K562 (cell line): ENCODE data around the gene PGAP3. TPM values are rescaled to one million over a fixed set of nuclear protein-coding genes. Genes with fewer than 3 reads are reported as not detected.

Experiments
- ATAC-seq: fragments of 200-7000 bp; cut with Tn5 transposase; 3 replicates; pipeline ENCODE4 v1.9.1; 2020; ENCODE audit warnings: moderate library complexity
- BruUV-seq: library from RNA; stranded (reverse); fragments of 400-500 nt; replicated peaks from 2 replicates; lab custom pipeline; 2021; lab: Mats Ljungman, UMichigan
- CTCF ChIA-PET: fragments of 300-600 bp; formaldehyde crosslinking; extraction: SDS; loops from one replicate; lab custom pipeline; 2021; ENCODE audit warnings: low intra/inter-chr PET ratio; lab: Yijun Ruan, JAX
- POLR2A ChIA-PET: fragments of 300-600, 350-650 bp; sonication (Branson Sonifier 250); formaldehyde crosslinking; extraction: SDS; loops from one replicate; lab custom pipeline; 2021; ENCODE audit warnings: antibody characterized with exemption, inconsistent platforms; lab: Yijun Ruan, JAX
- DNase-seq, 4 experiments: peaks; one replicate each; pipeline versions ENCODE4 v3.0.0 to v3.0.0-alpha.2; 2011 to 2018; ENCODE audit warnings: low spot score in 3 of 4, mixed read lengths in 3 of 4; ENCODE audit errors: extremely low read depth in 1 of 4
- FAIRE-seq: peaks from 2 replicates; lab custom pipeline; 2011; peaks lifted over from hg19 to GRCh38; lab: Jason Lieb, UNC
- H2AFZ ChIP-seq: 2 replicates; pipeline ENCODE4 v1.6.0; 2011; ENCODE audit warnings: low read depth, low read length, control low read depth, inconsistent platforms
- H3K27ac ChIP-seq: fragments of 200-600 bp; 3 replicates; pipeline ENCODE4 v1.8.0; 2011; ENCODE audit warnings: low read depth, mild to moderate bottlenecking, control low read depth, inconsistent platforms, low read length, moderate library complexity, mixed read lengths; ENCODE audit errors: extremely low read depth
- H3K27me3 ChIP-seq, 2 experiments: fragments of 300-600 bp in 1 of 2; 2 replicates in 1 of 2; 3 replicates in 1 of 2; pipeline versions ENCODE4 v1.6.0 to v1.8.0; 2011; ENCODE audit warnings: inconsistent platforms in 2 of 2, low read length in 2 of 2, mild to moderate bottlenecking in 1 of 2, mixed read lengths in 1 of 2, moderate library complexity in 1 of 2; ENCODE audit not compliant: control insufficient read depth in 2 of 2, insufficient read depth in 2 of 2
- H3K36me3 ChIP-seq: fragments of 300-600 bp; 3 replicates; pipeline ENCODE4 v1.8.0; 2011; ENCODE audit warnings: mild to moderate bottlenecking, low read length, inconsistent platforms; ENCODE audit not compliant: control insufficient read depth, insufficient read depth
- H3K4me1 ChIP-seq, 2 experiments: fragments of 200-600 bp in 1 of 2; replicated peaks in 1 of 2; 2 replicates in 1 of 2; 3 replicates in 1 of 2; pipeline versions ENCODE4 v1.5.1 to v1.8.0; 2011; ENCODE audit warnings: inconsistent platforms in 2 of 2, low read length in 2 of 2, mild to moderate bottlenecking in 1 of 2, mixed read lengths in 1 of 2, moderate library complexity in 1 of 2; ENCODE audit not compliant: control insufficient read depth in 2 of 2, insufficient read depth in 2 of 2
- H3K4me2 ChIP-seq: 2 replicates; pipeline ENCODE4 v1.6.1; 2011; ENCODE audit warnings: low read length, control low read depth, inconsistent platforms, mixed read lengths; ENCODE audit not compliant: insufficient read depth
- H3K4me3 ChIP-seq: fragments of 200-600 bp; sonication (generic), shearing (Covaris generic); 2 replicates; pipeline ENCODE4 v1.5.1; 2016; ENCODE audit warnings: control low read depth, inconsistent platforms
- H3K79me2 ChIP-seq: fragments of 200-600 bp; 3 replicates; pipeline ENCODE4 v1.8.0; 2011; ENCODE audit warnings: low read length, inconsistent platforms; ENCODE audit not compliant: control insufficient read depth, insufficient read depth
- H3K9ac ChIP-seq, 2 experiments: 2 replicates each; pipeline versions ENCODE4 v1.6.0 to v1.6.1; 2011; ENCODE audit warnings: low read depth in 2 of 2, low read length in 2 of 2, control low read depth in 1 of 2, inconsistent platforms in 1 of 2, mild to moderate bottlenecking in 1 of 2, mixed read lengths in 1 of 2; ENCODE audit not compliant: insufficient read depth in 1 of 2
- H3K9me1 ChIP-seq: one replicate; pipeline ENCODE4 v1.6.0; 2011; ENCODE audit warnings: inconsistent platforms, mild to moderate bottlenecking, low read length, moderate library complexity; ENCODE audit not compliant: control insufficient read depth, insufficient read depth
- H3K9me3 ChIP-seq: replicated peaks from 2 replicates; pipeline ENCODE4 v1.5.1; 2011; ENCODE audit warnings: low read depth, low read length, inconsistent platforms; ENCODE audit not compliant: control insufficient read depth, insufficient read depth
- H4K20me1 ChIP-seq: replicated peaks from 2 replicates; pipeline ENCODE4 v1.6.1; 2011; ENCODE audit warnings: low read length, inconsistent platforms, mixed read lengths; ENCODE audit not compliant: control insufficient read depth, insufficient read depth
- E2F4 ChIP-seq: sonication (generic); formaldehyde crosslinking; IDR thresholded peaks from 2 replicates; pipeline ENCODE4 v1.8.0; 2022; ENCODE audit warnings: mild to moderate bottlenecking, low read depth, missing genetic modification reagents
- FOXK2 ChIP-seq, 2 experiments: fragments of 450-650 bp; IDR thresholded peaks in 1 of 2; conservative IDR thresholded peaks in 1 of 2; 2 replicates each; pipeline ENCODE4 v1.6.1; 2016; ENCODE audit warnings: low read depth in 2 of 2, mild to moderate bottlenecking in 1 of 2
- HMGXB4 ChIP-seq: sonication (generic); formaldehyde crosslinking; IDR thresholded peaks from 2 replicates; pipeline ENCODE4 v1.8.1; 2023; ENCODE audit warnings: mild to moderate bottlenecking, missing genetic modification reagents
- MBD2 ChIP-seq: sonication (generic); IDR thresholded peaks from 2 replicates; pipeline ENCODE4 v1.6.1; 2016; ENCODE audit warnings: low read depth, borderline replicate concordance
- MLX ChIP-seq, 2 experiments: fragments of 450-650 bp in 1 of 2; sonication (generic) in 1 of 2; formaldehyde crosslinking; conservative IDR thresholded peaks; 2 replicates each; pipeline versions ENCODE4 v1.4.0 to v1.8.1; 2020 to 2022; ENCODE audit warnings: mild to moderate bottlenecking in 1 of 2, missing genetic modification reagents in 1 of 2
- PHTF2 ChIP-seq: fragments of 250-450 bp; sonication (Bioruptor Pico); IDR thresholded peaks from 2 replicates; pipeline ENCODE4 v1.5.0; 2021; ENCODE audit warnings: mild to moderate bottlenecking
- POLR2A ChIP-seq: fragments of 450-650 bp; conservative IDR thresholded peaks from 2 replicates; pipeline ENCODE4 v1.6.1; 2016
- RFX5 ChIP-seq: IDR thresholded peaks from 2 replicates; pipeline ENCODE4 v1.6.1; 2011; ENCODE audit warnings: low read depth, mild to moderate bottlenecking, improper control_type of control experiment, low read length
- TBP ChIP-seq: optimal IDR thresholded peaks from 2 replicates; pipeline ENCODE3; 2011; ENCODE audit warnings: low read depth, low read length, improper control_type of control experiment
- TOE1 ChIP-seq, 2 experiments: fragments of 450-650 bp in 1 of 2; sonication (generic) in 1 of 2; formaldehyde crosslinking in 1 of 2; IDR thresholded peaks; 2 replicates each; pipeline versions ENCODE4 v1.7.1 to v1.8.0; 2016 to 2022; ENCODE audit warnings: borderline replicate concordance in 2 of 2, mild to moderate bottlenecking in 2 of 2, antibody characterized with exemption in 1 of 2, inconsistent platforms in 1 of 2, low read depth in 1 of 2, missing genetic modification reagents in 1 of 2, moderate library complexity in 1 of 2
- TRIM28 ChIP-seq: fragments of 450-650 bp; IDR thresholded peaks from 2 replicates; pipeline ENCODE4 v1.6.1; 2017
- VEZF1 ChIP-seq: fragments of 200-800 bp; sonication (Bioruptor generic); IDR thresholded peaks from 2 replicates; pipeline ENCODE4 v1.6.1; 2017; ENCODE audit warnings: missing genetic modification characterization, missing compliant biosample characterization
- ZEB2 ChIP-seq: fragments of 450-650 bp; IDR thresholded peaks from 2 replicates; pipeline ENCODE4 v1.6.1; 2016
- ZNF121 ChIP-seq: sonication (generic); formaldehyde crosslinking; conservative IDR thresholded peaks from 2 replicates; pipeline ENCODE4 v1.8.0; 2022; ENCODE audit warnings: missing genetic modification reagents
- WGBS: fragments of 100-300 bp; shearing (Covaris generic); methylation state at CpG from one replicate; pipeline ENCODE4 v1.1.6; 2016; ENCODE audit warnings: low coverage, mixed read lengths; ENCODE audit not compliant: insufficient coverage; ENCODE audit errors: missing lambda C conversion rate; 5-methylcytosine and 5-hydroxymethylcytosine counted together
- in situ Hi-C: fragments of 300-500 bp; cut with MboI; formaldehyde crosslinking; loops from 4 replicates; pipeline ENCODE4 v1.15.0; 2018; ENCODE audit warnings: inconsistent platforms, mixed read lengths
- intact Hi-C: fragments of 100-400 bp; cut with micrococcal nuclease; formaldehyde crosslinking; loops from 2 replicates; pipeline ENCODE4 v1.14.2; 2022
- polyA plus RNA-seq, 8 experiments: library from polyadenylated mRNA; depleted of rRNA in 4 of 8; stranded (reverse) in 5 of 8; unstranded in 3 of 8; fragments of >200 nt; fragmentation: Nextera tagmentation in 2 of 8; fragmentation: Illumina TruSeq in 1 of 8; extraction: Ambion mirVana in 2 of 8; extraction: Trizol in 1 of 8; gene quantifications; 2 replicates each; pipeline versions ENCODE4 v1.2.1 to v1.2.3, GENCODE V29; 2011 to 2014; ENCODE audit warnings: inconsistent platforms in 1 of 8, missing spikeins in 1 of 8
- total RNA-seq, 7 experiments: library from RNA; depleted of rRNA in 6 of 7; stranded (reverse); fragments of >200 nt in 6 of 7; fragmentation: Illumina TruSeq in 2 of 7; extraction: Trizol in 2 of 7; gene quantifications; 2 replicates each; pipeline versions ENCODE4 v1.2.1 to v1.2.3, GENCODE V29; 2011 to 2021; ENCODE audit warnings: low replicate concordance in 1 of 7

The PGAP3 gene
- total and polyA plus RNA-seq, 9 of the 15 experiments (the other 6 are each of a cell fraction or from before 2014, with no cell fraction given) = 0.38 to 9.4 (median 4.5) TPM

- no peak; the same call in 1 of the 2 replicates for TF ChIP-seq TOE1 (IDR thresholded peaks at IDR 0.05; ENCODE audit: borderline replicate concordance)
- no peak for TF ChIP-seq TOE1 (CRISPR knock-in tag; IDR thresholded peaks at IDR 0.05; ENCODE audit: borderline replicate concordance, low read depth)
- TF ChIP-seq FOXK2 (conservative IDR thresholded peaks at IDR 0.05 in 1 of 2, IDR thresholded peaks at IDR 0.05 in 1 of 2; ENCODE audit: low read depth in 2 of 2) = 0 out of 4 replicates have a peak, but pooled peaks of 1 of the 2 experiments have one; percentile 20
- TF ChIP-seq VEZF1 (CRISPR knock-in tag) = peak; percentile 48
- no peak; the same call in 1 of the 2 replicates for TF ChIP-seq ZEB2
- peak; percentile 21; the same call in 1 of the 2 replicates for TF ChIP-seq MBD2
- peak; percentile 76 for TF ChIP-seq TBP
Observed at GRCh38 chr17:39722965-39723848, 35.4 kb upstream of the PGAP3 start (continued).

- in situ Hi-C loops (no loop called here), intact Hi-C loops (no loop called here)
- Histone ChIP-seq H3K27me3 (no peaks in the 10 kb centered on the region), H3K79me2 (no peaks in the 10 kb centered on the region), H3K36me3 (peaks cover under 1% of the 10 kb centered on the region; the same call in 1 of the 3 replicates), H3K4me2 (no peak overlapping the region), H3K4me1 (peaks cover 6 to 34% of the 10 kb centered on the region in 2 experiments; a peak in 4 of 5 replicates), H3K9me3 (no peaks in the 10 kb centered on the region), H3K9ac (no peak overlapping the region), H4K20me1 (no peaks in the 10 kb centered on the region), H2AFZ (no peak overlapping the region), H3K9me1 (no peaks in the 10 kb centered on the region), H3K4me3 (no peak overlapping the region), H3K27ac (no peak overlapping the region)
- ChIA-PET CTCF (no interaction called here), POLR2A (interaction anchor here (0.8 to 1.2 kb wide), 3 partner anchors 12 to 94 kb away, joined by 4 to 5 read pairs (median 4); no protein-coding TSS in a partner anchor)
- DNase-seq (no peak), ATAC-seq (no peak), FAIRE-seq (no peak)
- whole genome bisulfite sequencing = 86% methylated on average over 6 of the region's 6 CpGs
- BruUV-seq = no TSS peak
- no peak for TF ChIP-seq E2F4 (CRISPR knock-in tag)
- no peak for TF ChIP-seq HMGXB4 (CRISPR knock-in tag)
- no peak for TF ChIP-seq MLX (CRISPR knock-in tag; conservative IDR thresholded peaks at IDR 0.05)
- no peak for TF ChIP-seq TRIM28
- no peak for TF ChIP-seq RFX5
- no peak for TF ChIP-seq POLR2A
- TF ChIP-seq ZNF121 (CRISPR knock-in tag) = peak; percentile 92
- TF ChIP-seq PHTF2 (CRISPR knock-in tag) = no peak
Observed at GRCh38 chr17:39722104-39722503, 34.2 kb upstream of the PGAP3 start.
